Heart right ventricle (tissue), 16 donors: ENCODE data around the gene UTP11. TPM values are rescaled to one million over a fixed set of nuclear protein-coding genes. Genes with fewer than 3 reads are reported as not detected.

ENCODE experiments used
- ATAC-seq, 8 donors: fragments of 200-7000 bp; cut with Tn5 transposase; one replicate each; pipeline ENCODE4 v1.9.1; 2020; ENCODE audit warnings: mild to moderate bottlenecking in 8 of 8, moderate library complexity in 8 of 8, moderate number of reproducible peaks in 1 of 8
- DNase-seq, 2 donors: peaks; one replicate each; pipeline ENCODE4 v3.0.0-alpha.2; 2020
- H3K27ac ChIP-seq, 10 donors: fragments of 200-600 bp; sonication (generic) in 2 of 10; one replicate each; pipeline versions ENCODE4 v1.5.0 to v1.8.0; 2020 to 2022; ENCODE audit warnings: mild to moderate bottlenecking in 3 of 10
- H3K27me3 ChIP-seq, 7 donors: fragments of 200-600 bp; one replicate each; pipeline ENCODE4 v1.8.0; 2021 to 2022; ENCODE audit warnings: mild to moderate bottlenecking in 2 of 7
- H3K36me3 ChIP-seq, 9 donors: fragments of 200-600 bp; sonication (generic) in 1 of 9; one replicate each; pipeline versions ENCODE4 v1.5.0 to v1.8.0; 2020 to 2022; ENCODE audit warnings: mild to moderate bottlenecking in 2 of 9
- H3K4me1 ChIP-seq, 9 donors: fragments of 200-600 bp; sonication (generic) in 1 of 9; one replicate each; pipeline versions ENCODE4 v1.5.0 to v1.8.0; 2020 to 2022; ENCODE audit warnings: mild to moderate bottlenecking in 4 of 9
- H3K4me3 ChIP-seq, 10 donors: fragments of 200-600 bp; sonication (generic) in 2 of 10; one replicate each; pipeline versions ENCODE4 v1.5.0 to v1.8.0; 2020 to 2022; ENCODE audit warnings: mild to moderate bottlenecking in 7 of 10, moderate library complexity in 2 of 10
- H3K9me3 ChIP-seq, 11 donors: fragments of 200-600 bp in 10 of 11; sonication (generic) in 2 of 11; one replicate each; pipeline versions ENCODE4 v1.5.0 to v1.8.0; 2013 to 2022; ENCODE audit warnings: mild to moderate bottlenecking in 2 of 11, control low read depth in 1 of 11, moderate library complexity in 1 of 11
- CTCF ChIP-seq, 9 donors: fragments of 200-600 bp; sonication (generic) in 2 of 9; IDR thresholded peaks; one replicate each; pipeline versions ENCODE4 v1.5.0 to v1.8.0; 2021 to 2022; ENCODE audit warnings: antibody characterized with exemption in 9 of 9, mild to moderate bottlenecking in 5 of 9, moderate library complexity in 1 of 9
- WGBS, 2 donors: extraction: QIAGEN DNeasy Blood & Tissue Kit; methylation state at CpG; one replicate each; pipeline ENCODE4 v1.1.7; 2013; ENCODE audit warnings: inconsistent platforms in 1 of 2; 5-methylcytosine and 5-hydroxymethylcytosine counted together
- intact Hi-C, 10 donors: fragments of 100-400 bp; cut with DNase I; formaldehyde crosslinking; loops; one replicate each; pipeline versions ENCODE4 v1.11.1 to v1.14.2; 2022
- polyA plus RNA-seq, 2 donors: library from polyadenylated mRNA; stranded (reverse); fragments of 200-250 nt; gene quantifications; one replicate each; pipeline ENCODE4 v1.2.3, GENCODE V29; 2013
- total RNA-seq, 10 donors: library from RNA; stranded (reverse); fragmentation: NEBNext Ultra II Directional in 3 of 10; extraction: Animal tissue kit (Norgen Biotek cat#: 25700) in 3 of 10; gene quantifications; one replicate each; pipeline versions ENCODE4 v1.2.1 to v1.2.4, GENCODE V29; 2021 to 2023
- donor health status: Arrhythmogenic right ventricular cardiomyopathy.
- donor health status: ischemic (EF 13 %, LVEDD 7.1; RV severe dilation, severe dysfunction).
- donor health status: healthy with polysubstance abuse.
- donor health status: DM: no; HTN: yes; CAD: no.
- donor health status: DM: no; HTN: no; CAD: no.
- donor health status: ischemic (EF 25% LVEDD 6.9; RV normal size, moderate dysfunction).
- donor health status: ischemic (EF 25% LVEDD 5.7; RV mildly dilated, moderate dysfunction).
- donor health status: healthy.
- donor health status: DM: yes; HTN: yes; CAD: no.
- donor health status: Ischemic cardiomyopathy.
- donor health status: ischemic (EF 35%, LVEDD 5.7; RV mildly dilated, moderate dysfunction).
- donor health status: nonischemic (EF 11% LVEDD 7.7; RV severe dilation, severe dysfunction).
- donor health status: DM: yes; HTN: yes; CAD: no.
- donor health status: PGD.
- donor health status: ischemic (EF 29% LVEDD 5.4; RV normal size, mild dysfunction).
- donor health status: nonischemic (EF 23%, LVEDD 6.1; RV moderate dilation, normal function).

UTP11 gene
- total and polyA plus RNA-seq, 12 donors: 22.9 to 59.8 (median 35.8) TPM

- Histone ChIP-seq H3K9me3 (no peaks in the 10 kb centered on the region), H3K27ac (no peak overlapping the region), H3K27me3 (peaks cover 2 to 37% (median 33%) of the 10 kb centered on the region in 7 donors), H3K4me3 (no peak overlapping the region), H3K4me1 (no peaks in the 10 kb centered on the region), H3K36me3 (no peaks in the 10 kb centered on the region)
- 45 to 51% methylated on average over 5 of the region's 5 CpGs for WGBS, 2 donors
- intact Hi-C loops: loop anchor here in 3 of 10 donors (5.0 to 10.0 kb wide), 3 partner anchors 547 to 795 kb away; no protein-coding TSS in a partner anchor
- DNase-seq: no peak
- no peak for ATAC-seq
- TF ChIP-seq CTCF (IDR thresholded peaks at IDR 0.05): peak in 3 of 9 donors; percentile 8 to 26 (median 12)
Observed at GRCh38 chr1:38037221-38037939, 24.8 kb downstream of the UTP11 start.

GRCh38 chr1:38038861-38039260 is 26.3 kb downstream of the UTP11 start:
- DNase-seq (no peak), ATAC-seq (no peak)
- no peaks in the 10 kb centered on the region for H3K9me3 ChIP-seq
- H3K27me3 ChIP-seq: peaks cover 14 to 52% (median 48%) of the 10 kb centered on the region in 7 donors
- no peak overlapping the region for H3K27ac ChIP-seq
- H3K4me1 ChIP-seq: peaks cover 0 to 1% (median 0%) of the 10 kb centered on the region in 9 donors
- intact Hi-C loops: loop anchor here in 3 of 10 donors (5.0 to 10.0 kb wide), 3 partner anchors 546 to 793 kb away; no protein-coding TSS in a partner anchor
- H3K4me3 ChIP-seq: no peak overlapping the region
- no peak for TF ChIP-seq CTCF (IDR thresholded peaks at IDR 0.05)
- 72 to 79% methylated on average over 10 of the region's 10 CpGs for WGBS, 2 donors
- H3K36me3 ChIP-seq: no peaks in the 10 kb centered on the region

- H3K4me1 ChIP-seq: peaks cover 0 to 8% (median 5%) of the 10 kb centered on the region in 9 donors
- no peak overlapping the region for H3K4me3 ChIP-seq
- DNase-seq (no peak), ATAC-seq (no peak)
- no peaks in the 10 kb centered on the region for H3K9me3 ChIP-seq
- WGBS, 2 donors: 91 to 93% methylated on average over 17 of the region's 17 CpGs
- intact Hi-C loops: loop anchor here in 7 of 10 donors (5.0 to 10.0 kb wide), 5 partner anchors 545 to 795 kb away; no protein-coding TSS in a partner anchor
- peaks cover 20 to 57% (median 54%) of the 10 kb centered on the region in 7 donors for H3K27me3 ChIP-seq
- no peak for TF ChIP-seq CTCF (IDR thresholded peaks at IDR 0.05)
- H3K36me3 ChIP-seq: no peaks in the 10 kb centered on the region
- no peak overlapping the region for H3K27ac ChIP-seq
Observed at GRCh38 chr1:38039331-38040088, 27.0 kb downstream of the UTP11 start.
